ENCODE results near the gene CNDP1.
A peak's percentile ranks its signal among the peaks of the same experiment; 100 is the strongest.

Gene CNDP1

GRCh38 chr18:74582642-74583041 is 48.3 kb downstream of the CNDP1 start:
- no peak for DNase-seq (ENCODE audit: low read depth in 2 of 2)

- no peak for DNase-seq (ENCODE audit: low read depth in 2 of 2)
Observed at GRCh38 chr18:74587441-74587840, 53.1 kb downstream of the CNDP1 start.

GRCh38 chr18:74589021-74589420 is 54.7 kb downstream of the CNDP1 start:
- no peak for DNase-seq (ENCODE audit: low read depth in 2 of 2)

- DNase-seq (ENCODE audit: low read depth in 2 of 2): no peak
Observed at GRCh38 chr18:74589811-74590210, 55.5 kb downstream of the CNDP1 start.

- no peak for DNase-seq (ENCODE audit: low read depth in 2 of 2)
Observed at GRCh38 chr18:74590671-74591070, 56.4 kb downstream of the CNDP1 start.

GRCh38 chr18:74595431-74595830 is 61.1 kb downstream of the CNDP1 start:
- DNase-seq (ENCODE audit: low read depth in 2 of 2): no peak

- DNase-seq (ENCODE audit: low read depth in 2 of 2): peak in 1 of 2 experiments; percentile 35
Observed at GRCh38 chr18:74597034-74597661, 62.8 kb downstream of the CNDP1 start.

GRCh38 chr18:74597662-74598349 is 63.5 kb downstream of the CNDP1 start, which contains the start of gene ZNF407:
TSS of gene ZNF407 (plus strand) at chr18:74597870. CDS start at chr18:74631020, 33,150 bp downstream.
- peak; percentile 77 to 79 for DNase-seq (ENCODE audit: low read depth in 2 of 2)

GRCh38 chr18:74598350-74599001 is 64.2 kb downstream of the CNDP1 start:
- no peak for DNase-seq (ENCODE audit: low read depth in 2 of 2)

- no peak for DNase-seq (ENCODE audit: low read depth in 2 of 2)
Observed at GRCh38 chr18:74604361-74604760, 70.1 kb downstream of the CNDP1 start.

DNA sequence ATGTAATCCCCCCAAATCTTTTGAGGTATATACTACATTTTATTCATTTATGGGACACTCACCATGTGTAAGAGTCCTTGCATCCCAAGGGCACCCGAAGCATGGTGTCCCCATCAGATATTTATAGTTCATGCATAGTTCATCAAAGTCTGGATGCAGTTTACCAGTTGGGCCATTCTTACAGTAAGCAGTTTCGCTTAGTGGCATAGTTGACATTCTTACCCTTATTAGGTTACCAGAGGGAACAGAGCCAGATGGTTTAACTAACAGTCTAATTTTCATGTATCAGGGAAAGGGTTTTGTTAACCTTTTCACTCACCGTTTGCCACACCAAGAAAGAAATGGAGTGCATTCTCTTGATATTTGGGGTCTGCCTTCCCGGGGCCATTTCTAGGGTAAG is 70.5 kb downstream of the CNDP1 start:
- peak in 1 of 2 experiments; percentile 20 for DNase-seq (ENCODE audit: low read depth in 2 of 2)

GRCh38 chr18:74608681-74609080 is 74.4 kb downstream of the CNDP1 start:
- peak in 1 of 2 experiments; percentile 10 for DNase-seq (ENCODE audit: low read depth in 2 of 2)

GRCh38 chr18:74609535-74609934 is 75.2 kb downstream of the CNDP1 start:
- peak in 1 of 2 experiments; percentile 8 for DNase-seq (ENCODE audit: low read depth in 2 of 2)

DNA sequence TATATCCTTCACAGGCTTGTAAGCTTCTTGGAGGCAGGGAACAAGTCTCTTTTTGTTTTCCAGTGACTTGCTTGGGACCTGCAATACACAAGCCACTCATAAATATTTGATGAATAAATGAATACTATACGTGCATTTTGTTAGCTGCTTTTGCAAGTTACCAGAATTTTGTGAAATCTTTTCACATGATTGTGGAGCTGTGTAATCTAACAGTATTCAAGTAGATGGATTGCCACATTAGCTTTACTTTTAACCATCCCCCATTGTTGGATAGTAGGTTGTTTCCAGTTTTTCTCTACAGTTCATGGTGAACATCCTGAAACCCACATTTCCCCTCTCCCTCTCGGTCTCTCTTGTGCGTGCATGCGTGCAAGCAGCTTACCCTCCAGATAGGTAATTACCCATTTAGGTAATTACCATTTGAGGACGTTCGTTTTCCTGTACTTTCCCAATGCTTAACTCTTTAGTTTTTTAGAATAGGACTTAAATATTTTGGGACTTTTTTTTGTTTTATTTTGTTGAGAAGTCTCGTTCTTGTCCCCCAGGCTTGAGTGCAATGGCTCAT is 75.8 kb downstream of the CNDP1 start:
- DNase-seq (ENCODE audit: low read depth in 2 of 2): no peak

- no peak for DNase-seq (ENCODE audit: low read depth in 2 of 2)
Observed at GRCh38 chr18:74610860-74611259, 76.6 kb downstream of the CNDP1 start.

DNA sequence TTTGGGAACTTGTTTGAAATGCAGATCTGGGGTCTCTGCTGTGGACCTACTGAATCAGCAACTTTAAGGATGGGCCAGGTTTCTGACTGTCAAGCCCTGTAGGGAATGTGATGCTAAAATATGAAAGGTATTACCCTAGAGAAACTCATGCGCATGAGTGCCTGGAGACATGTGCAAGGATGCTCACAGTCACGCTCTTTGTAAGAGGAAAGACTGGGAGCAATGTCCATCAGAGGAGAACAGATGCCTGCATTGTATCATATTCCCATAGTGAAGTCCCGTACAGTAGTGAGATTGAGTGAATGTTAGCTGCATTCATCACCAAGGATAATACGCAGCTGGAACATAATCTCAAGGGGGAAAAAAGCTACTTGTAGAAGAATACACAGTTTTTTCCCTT is 77.5 kb downstream of the CNDP1 start:
- no peak for DNase-seq (ENCODE audit: low read depth in 2 of 2)

DNA sequence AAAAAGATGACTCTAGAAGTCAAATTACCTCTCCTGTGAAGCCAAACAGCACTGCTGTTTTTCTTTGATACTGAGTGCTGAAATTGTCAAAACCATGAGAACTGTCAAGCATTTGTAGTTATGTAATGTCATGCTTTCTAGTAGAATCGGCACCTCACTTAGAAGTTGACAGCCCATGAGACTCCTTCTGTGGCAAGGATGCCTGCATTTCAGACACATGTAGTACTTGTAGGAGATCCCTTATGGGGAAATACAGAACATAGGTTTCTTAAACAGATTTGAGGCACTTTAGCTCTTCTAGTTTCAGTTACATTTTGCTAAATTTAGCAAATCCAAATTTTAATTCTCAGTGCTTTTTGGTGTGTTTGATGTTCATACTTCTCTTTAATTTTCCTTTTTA is 79.1 kb downstream of the CNDP1 start:
- DNase-seq (ENCODE audit: low read depth in 2 of 2): no peak

DNA sequence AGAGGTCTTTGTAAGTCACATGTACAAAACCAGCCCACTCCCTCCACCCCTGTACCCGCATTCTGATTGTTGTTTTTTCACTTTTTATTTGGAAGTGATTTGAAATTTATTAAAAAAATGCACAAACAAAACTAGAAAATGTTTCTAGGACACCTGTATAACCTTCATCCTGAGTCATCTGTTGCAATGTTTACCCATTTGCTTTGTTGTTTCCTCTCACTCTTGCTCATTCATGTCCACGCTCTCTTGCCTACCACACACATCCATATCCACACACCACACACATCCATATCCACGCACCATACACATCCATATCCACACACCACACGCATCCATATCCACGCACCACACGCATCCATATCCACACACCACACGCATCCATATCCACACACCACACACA is 82.2 kb downstream of the CNDP1 start:
- no peak for DNase-seq (ENCODE audit: low read depth in 2 of 2)

- DNase-seq (ENCODE audit: low read depth in 2 of 2): no peak
Observed at GRCh38 chr18:74617486-74617885, 83.2 kb downstream of the CNDP1 start.

- DNase-seq (ENCODE audit: low read depth in 2 of 2): no peak
Observed at GRCh38 chr18:74622072-74622471, 87.8 kb downstream of the CNDP1 start.

DNA sequence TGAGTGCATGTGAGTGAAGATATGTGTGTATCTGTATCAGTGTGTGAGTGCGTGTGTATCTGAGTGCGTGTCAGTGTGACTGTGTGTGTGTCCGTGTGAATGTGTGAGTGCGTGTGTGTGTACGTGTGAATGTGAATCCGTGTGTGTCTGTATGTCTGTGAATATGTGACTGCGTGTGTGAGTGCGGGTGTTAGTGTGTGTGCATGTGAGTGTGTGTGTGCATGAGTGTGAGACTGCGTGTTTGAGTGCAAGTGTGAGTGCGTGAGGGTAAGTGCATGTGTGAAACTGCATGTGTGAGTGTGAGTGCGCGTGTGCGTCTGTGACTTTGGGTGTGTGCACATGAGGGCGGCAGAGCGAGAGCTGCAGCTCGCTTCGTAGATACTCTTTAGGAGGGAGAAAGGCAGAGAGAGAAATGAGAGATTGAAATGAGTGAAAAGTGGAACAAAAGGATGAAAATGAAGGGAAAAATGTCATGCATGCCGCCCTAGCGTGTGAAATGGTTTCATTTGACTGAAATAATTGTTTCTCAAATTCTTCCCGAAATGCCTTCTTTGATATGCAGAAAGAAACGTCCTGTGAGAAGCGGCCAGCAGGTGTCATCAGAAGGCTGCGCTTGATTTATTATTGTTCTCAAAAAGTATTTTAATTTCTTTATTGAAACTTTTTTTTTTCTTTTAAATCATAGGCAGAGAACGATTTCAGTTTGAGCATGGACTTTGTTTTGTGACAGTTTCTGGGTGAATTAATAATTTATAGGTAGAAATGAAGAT is 88.9 kb downstream of the CNDP1 start:
- DNase-seq (ENCODE audit: low read depth in 2 of 2): no peak

GRCh38 chr18:74624466-74624865 is 90.2 kb downstream of the CNDP1 start:
- DNase-seq (ENCODE audit: low read depth in 2 of 2): no peak

All from fibroblast of skin of left biceps (primary cell).